SU-DHL-6 (cell line): ENCODE results near the gene GRSF1.

Experiments used
- CTCF ChIP-seq: fragments of 200-600 bp; sonication (generic); IDR thresholded peaks from one replicate; pipeline ENCODE4 v1.5.1; 2017; ENCODE audit warnings: antibody characterized with exemption, mild to moderate bottlenecking, low read length, moderate library complexity; ENCODE audit not compliant: insufficient read depth, poor library complexity, severe bottlenecking
- EZH2phosphoT487 ChIP-seq: fragments of 200-600 bp; sonication (generic), shearing (Covaris generic); conservative IDR thresholded peaks from 2 replicates; pipeline ENCODE4 v1.6.1; 2018; ENCODE audit warnings: mild to moderate bottlenecking, antibody characterized with exemption, low read length, moderate library complexity, mixed read lengths

GRCh38 chr4:70802928-70803580, 36.6 kb downstream of the GRSF1 start:
- no peak for TF ChIP-seq CTCF
- TF ChIP-seq EZH2phosphoT487 = no peak
